A549 (cell line): Measurements from ENCODE around the gene TRABD2B. TPM values are rescaled to one million over a fixed set of nuclear protein-coding genes. Genes with fewer than 3 reads are reported as not detected.

Experiments
- ATAC-seq, 2 experiments: fragments of 200-7000 bp in 1 of 2; fragments of >200 bp in 1 of 2; cut with Nextera tagmentation in 1 of 2; cut with Tn5 transposase in 1 of 2; 3 replicates each; pipeline versions ENCODE4 v1.8.0 to v1.9.1; 2018 to 2020; ENCODE audit warnings: mild to moderate bottlenecking in 1 of 2, moderate library complexity in 1 of 2
- CTCF ChIA-PET: fragments of 300-600 bp; sonication (Branson Sonifier 250); formaldehyde crosslinking; extraction: SDS; loops from one replicate; lab custom pipeline; 2021; ENCODE audit warnings: antibody characterized with exemption, inconsistent platforms; lab: Yijun Ruan, JAX
- POLR2A ChIA-PET: fragments of 350-600 bp; formaldehyde crosslinking; extraction: SDS; loops from one replicate; lab custom pipeline; 2021; ENCODE audit warnings: antibody characterized with exemption, inconsistent platforms; lab: Yijun Ruan, JAX
- DNase-seq, 2 experiments: peaks; one replicate each; pipeline versions ENCODE4 v3.0.0 to v3.0.0-alpha.2; 2011 to 2016; ENCODE audit warnings: low read depth in 1 of 2, low spot score in 1 of 2
- FAIRE-seq: peaks from 2 replicates; lab custom pipeline; 2011; peaks lifted over from hg19 to GRCh38; lab: Jason Lieb, UNC
- H3K27ac ChIP-seq, 2 experiments: fragments of >200 bp; sonication (Bioruptor Twin); formaldehyde crosslinking; 3 replicates each; pipeline ENCODE4 v1.5.1; 2016 to 2017
- H3K4me1 ChIP-seq: fragments of >200 bp; sonication (Bioruptor Twin); formaldehyde crosslinking; 3 replicates; pipeline ENCODE4 v1.6.1; 2016
- H3K4me2 ChIP-seq: fragments of >200 bp; sonication (Bioruptor Twin); formaldehyde crosslinking; 3 replicates; pipeline ENCODE4 v1.6.1; 2016
- H3K4me3 ChIP-seq: fragments of >200 bp; sonication (Bioruptor Twin); formaldehyde crosslinking; 3 replicates; pipeline ENCODE4 v1.5.1; 2016
- H3K9me3 ChIP-seq: fragments of >200 bp; sonication (Bioruptor Twin); formaldehyde crosslinking; 3 replicates; pipeline ENCODE4 v1.6.1; 2016
- BHLHE40 ChIP-seq: IDR thresholded peaks from 2 replicates; pipeline ENCODE4 v1.6.1; 2012; ENCODE audit warnings: low read depth, low read length, inconsistent platforms
- CHD2 ChIP-seq: fragments of 150-350 bp; IDR thresholded peaks from 2 replicates; pipeline ENCODE4 v1.6.1; 2014; ENCODE audit warnings: low read length; ENCODE audit not compliant: partially characterized antibody
- EP300 ChIP-seq, 2 experiments: fragments of >200 bp; sonication (Bioruptor Twin); formaldehyde crosslinking; IDR thresholded peaks; 2 replicates in 1 of 2; 3 replicates in 1 of 2; pipeline ENCODE4 v1.6.1; 2016 to 2017
- FOSL2 ChIP-seq, 2 experiments: fragments of 450-650 bp in 1 of 2; fragments of >200 bp in 1 of 2; sonication (Bioruptor Twin) in 1 of 2; formaldehyde crosslinking; IDR thresholded peaks; 2 replicates each; pipeline versions ENCODE4 v1.5.0 to v1.6.1; 2016 to 2020; ENCODE audit warnings: mild to moderate bottlenecking in 1 of 2, moderate library complexity in 1 of 2
- FOXS1 ChIP-seq: fragments of 250-450 bp; sonication (Bioruptor Pico); IDR thresholded peaks from 2 replicates; pipeline ENCODE4 v1.5.0; 2020; ENCODE audit warnings: mild to moderate bottlenecking, moderate library complexity
- GATA3 ChIP-seq: IDR thresholded peaks from 2 replicates; pipeline ENCODE4 v1.6.1; 2012; ENCODE audit warnings: borderline replicate concordance
- HDAC2 ChIP-seq: fragments of 200-600 bp; sonication (generic); IDR thresholded peaks from 2 replicates; pipeline ENCODE4 v1.6.1; 2016
- HES2 ChIP-seq: fragments of >200 bp; sonication (Bioruptor Twin); formaldehyde crosslinking; IDR thresholded peaks from 2 replicates; pipeline ENCODE4 v1.6.1; 2016
- HMGXB4 ChIP-seq: fragments of 250-450 bp; sonication (Bioruptor Pico); IDR thresholded peaks from 2 replicates; pipeline ENCODE4 v1.5.0; 2021; ENCODE audit warnings: mild to moderate bottlenecking, moderate library complexity, borderline replicate concordance
- HOXA7 ChIP-seq: fragments of 250-450 bp; sonication (Bioruptor Pico); IDR thresholded peaks from 2 replicates; pipeline ENCODE4 v1.5.0; 2020; ENCODE audit warnings: mild to moderate bottlenecking, moderate library complexity
- HOXB13 ChIP-seq: fragments of 250-450 bp; sonication (Bioruptor Pico); IDR thresholded peaks from 2 replicates; pipeline ENCODE4 v1.5.0; 2020; ENCODE audit warnings: low read depth, mild to moderate bottlenecking, moderate library complexity
- HOXB5 ChIP-seq: fragments of 250-450 bp; sonication (Bioruptor Pico); IDR thresholded peaks from 2 replicates; pipeline ENCODE4 v1.5.0; 2020; ENCODE audit warnings: mild to moderate bottlenecking, moderate library complexity
- JUN ChIP-seq, 2 experiments: fragments of >200 bp; sonication (Bioruptor Twin); formaldehyde crosslinking; IDR thresholded peaks; 2 replicates in 1 of 2; 3 replicates in 1 of 2; pipeline ENCODE4 v1.6.1; 2016 to 2017
- MAFK ChIP-seq: fragments of 450-650 bp; IDR thresholded peaks from 2 replicates; pipeline ENCODE4 v1.6.1; 2014; ENCODE audit not compliant: partially characterized antibody
- MAX ChIP-seq: IDR thresholded peaks from 2 replicates; pipeline ENCODE4 v1.6.1; 2012
- MAZ ChIP-seq: fragments of 150-350 bp; IDR thresholded peaks from 2 replicates; pipeline ENCODE4 v1.6.1; 2014; ENCODE audit warnings: antibody characterized with exemption, low read depth, low read length, borderline replicate concordance
- MYC ChIP-seq: IDR thresholded peaks from 2 replicates; pipeline ENCODE4 v1.6.1; 2012; ENCODE audit warnings: mild to moderate bottlenecking, inconsistent platforms, low read length, improper control_type of control experiment, borderline replicate concordance
- NFE2L2 ChIP-seq: fragments of 150-350 bp; conservative IDR thresholded peaks from 2 replicates; pipeline ENCODE4 v1.6.1; 2014; ENCODE audit warnings: low read length
- NPAS2 ChIP-seq: fragments of 250-450 bp; sonication (Bioruptor Pico); IDR thresholded peaks from 2 replicates; pipeline ENCODE4 v1.8.0; 2022; ENCODE audit warnings: mild to moderate bottlenecking, moderate library complexity, borderline replicate concordance
- NR3C1 ChIP-seq: fragments of >200 bp; sonication (Bioruptor Twin); formaldehyde crosslinking; IDR thresholded peaks from 3 replicates; pipeline ENCODE4 v1.6.1; 2017
- PHF8 ChIP-seq: fragments of 200-600 bp; sonication (generic); IDR thresholded peaks from 2 replicates; pipeline ENCODE4 v1.6.1; 2016; ENCODE audit warnings: low read depth, mild to moderate bottlenecking, antibody characterized with exemption, moderate library complexity, borderline replicate concordance
- RFX5 ChIP-seq: fragments of 450-650 bp; IDR thresholded peaks from 2 replicates; pipeline ENCODE4 v1.7.1; 2014; ENCODE audit warnings: antibody characterized with exemption, mild to moderate bottlenecking, moderate library complexity
- TFCP2L1 ChIP-seq: fragments of 250-450 bp; sonication (Bioruptor Pico); IDR thresholded peaks from 2 replicates; pipeline ENCODE4 v1.5.0; 2021; ENCODE audit warnings: mild to moderate bottlenecking
- ZC3H11A ChIP-seq: fragments of 450-650 bp; IDR thresholded peaks from 2 replicates; pipeline ENCODE4 v1.6.1; 2014; ENCODE audit warnings: antibody characterized with exemption, mild to moderate bottlenecking
- ZSCAN20 ChIP-seq: fragments of 250-450 bp; sonication (Bioruptor Pico); IDR thresholded peaks from 2 replicates; pipeline ENCODE4 v1.8.0; 2022; ENCODE audit warnings: mild to moderate bottlenecking, moderate library complexity
- WGBS: methylation state at CpG from one replicate; pipeline ENCODE4 v1.1.6; 2017; ENCODE audit errors: missing lambda C conversion rate; 5-methylcytosine and 5-hydroxymethylcytosine counted together
- polyA plus RNA-seq, 4 experiments: library from polyadenylated mRNA; depleted of rRNA in 3 of 4; stranded (reverse); fragments of >200 nt; fragmentation: RNase III in 1 of 4; extraction: RNeasy Plus Mini Kit Qiagen cat#74134 plus additional on column Dnase treatment in 1 of 4; gene quantifications; 2 replicates in 3 of 4; 3 replicates in 1 of 4; pipeline ENCODE4 v1.2.3, GENCODE V29; 2011 to 2017

Gene TRABD2B
- polyA plus RNA-seq, 2 of the 4 experiments (the other 2 are of a cell fraction): 0.04 to 0.21 TPM

- 53% methylated on average over 5 of the region's 6 CpGs for WGBS
- Histone ChIP-seq H3K9me3 (no peaks in the 10 kb centered on the region), H3K4me3 (no peak overlapping the region), H3K4me2 (no peak overlapping the region), H3K27ac (no peak overlapping the region), H3K4me1 (no peaks in the 10 kb centered on the region)
- no peak for TF ChIP-seq HMGXB4 (CRISPR knock-in tag)
- TF ChIP-seq MYC: no peak
- no peak for TF ChIP-seq ZC3H11A
- no peak for TF ChIP-seq EP300 (IDR thresholded peaks at IDR 0.05)
- ChIA-PET POLR2A (no interaction called here), CTCF (interaction anchor here (1.4 kb wide), 1 partner anchor 197 kb away, joined by 4 read pairs; no protein-coding TSS in a partner anchor)
- no peak for FAIRE-seq
- ATAC-seq: no peak
- DNase-seq: peak in 1 of 2 experiments; percentile 3
Observed at GRCh38 chr1:47865881-47866535, 131.2 kb downstream of the TRABD2B start.

- Histone ChIP-seq H3K27ac (no peak overlapping the region), H3K9me3 (no peaks in the 10 kb centered on the region), H3K4me2 (no peak overlapping the region), H3K4me1 (no peaks in the 10 kb centered on the region), H3K4me3 (no peak overlapping the region)
- DNase-seq (no peak), FAIRE-seq (no peak), ATAC-seq (no peak)
- ChIA-PET POLR2A (no interaction called here), CTCF (interaction anchor here (1.2 kb wide), 1 partner anchor 126 kb away, joined by 4 read pairs; no protein-coding TSS in a partner anchor)
- TF ChIP-seq NR3C1 (no peak), TFCP2L1 (no peak), HES2 (no peak), NFE2L2 (no peak), PHF8 (no peak), ZSCAN20 (no peak), FOXS1 (CRISPR knock-in tag) (no peak), HOXA7 (CRISPR knock-in tag) (no peak), MYC (no peak), CHD2 (no peak), EP300 (IDR thresholded peaks at IDR 0.05) (no peak), FOSL2 (IDR thresholded peaks at IDR 0.05) (no peak), FOSL2 (CRISPR knock-in tag; IDR thresholded peaks at IDR 0.05) (no peak), HOXB13 (CRISPR knock-in tag) (no peak), NPAS2 (CRISPR knock-in tag) (no peak), GATA3 (no peak)
- 8% methylated on average over 3 of the region's 3 CpGs for WGBS
Observed at GRCh38 chr1:47859092-47859743, 138.0 kb downstream of the TRABD2B start.

GRCh38 chr1:47856996-47857395, 140.2 kb downstream of the TRABD2B start:
- Histone ChIP-seq H3K4me2 (no peak overlapping the region), H3K9me3 (no peaks in the 10 kb centered on the region), H3K27ac (no peak overlapping the region), H3K4me3 (no peak overlapping the region), H3K4me1 (no peaks in the 10 kb centered on the region)
- FAIRE-seq: no peak
- TF ChIP-seq MAX (no peak), HES2 (no peak), BHLHE40 (no peak), JUN (IDR thresholded peaks at IDR 0.05) (no peak), HDAC2 (no peak), MAZ (no peak), RFX5 (no peak), HOXB5 (no peak), MAFK (no peak)
- 84% methylated on average over 4 of the region's 4 CpGs for WGBS
- CTCF ChIA-PET: no interaction called here
- POLR2A ChIA-PET: no interaction called here
- no peak for ATAC-seq
- no peak for DNase-seq
